ENCODE data around the gene DYSF.

The DYSF gene

GRCh38 chr2:71607151-71607889 lies 154.0 kb downstream of the DYSF start:
- no peak for DNase-seq

GRCh38 chr2:71608034-71608433 lies 154.7 kb downstream of the DYSF start:
- no peak for DNase-seq

DNA sequence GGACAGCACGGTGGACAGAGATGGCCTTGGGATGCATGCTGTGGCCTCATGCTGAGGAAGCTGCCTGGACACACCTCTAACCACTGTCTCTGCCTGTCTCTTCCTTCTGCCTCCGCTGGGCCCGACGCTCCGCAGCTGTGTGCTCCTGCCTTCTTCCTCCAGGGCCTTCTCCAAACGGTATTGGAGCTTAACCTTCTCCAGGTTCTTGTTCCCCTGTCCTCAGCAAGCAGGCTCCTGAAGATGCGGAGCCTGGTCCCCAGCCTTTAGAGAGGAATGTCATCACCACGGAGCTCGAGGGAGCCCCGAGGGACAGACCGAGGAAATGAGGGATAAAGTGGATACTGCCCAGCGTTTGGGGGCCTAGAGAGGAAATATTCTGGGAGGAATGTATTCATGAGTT lies 155.1 kb downstream of the DYSF start:
- no peak for DNase-seq

GRCh38 chr2:71609029-71609428 lies 155.7 kb downstream of the DYSF start:
- DNase-seq: no peak

- DNase-seq: no peak
Measured at GRCh38 chr2:71609441-71609840, 156.1 kb downstream of the DYSF start.

GRCh38 chr2:71609958-71610357 lies 156.6 kb downstream of the DYSF start:
- no peak for DNase-seq

- DNase-seq: no peak
Measured at GRCh38 chr2:71610671-71611070, 157.3 kb downstream of the DYSF start.

- no peak for DNase-seq
Measured at GRCh38 chr2:71611247-71611646, 157.9 kb downstream of the DYSF start.

DNA sequence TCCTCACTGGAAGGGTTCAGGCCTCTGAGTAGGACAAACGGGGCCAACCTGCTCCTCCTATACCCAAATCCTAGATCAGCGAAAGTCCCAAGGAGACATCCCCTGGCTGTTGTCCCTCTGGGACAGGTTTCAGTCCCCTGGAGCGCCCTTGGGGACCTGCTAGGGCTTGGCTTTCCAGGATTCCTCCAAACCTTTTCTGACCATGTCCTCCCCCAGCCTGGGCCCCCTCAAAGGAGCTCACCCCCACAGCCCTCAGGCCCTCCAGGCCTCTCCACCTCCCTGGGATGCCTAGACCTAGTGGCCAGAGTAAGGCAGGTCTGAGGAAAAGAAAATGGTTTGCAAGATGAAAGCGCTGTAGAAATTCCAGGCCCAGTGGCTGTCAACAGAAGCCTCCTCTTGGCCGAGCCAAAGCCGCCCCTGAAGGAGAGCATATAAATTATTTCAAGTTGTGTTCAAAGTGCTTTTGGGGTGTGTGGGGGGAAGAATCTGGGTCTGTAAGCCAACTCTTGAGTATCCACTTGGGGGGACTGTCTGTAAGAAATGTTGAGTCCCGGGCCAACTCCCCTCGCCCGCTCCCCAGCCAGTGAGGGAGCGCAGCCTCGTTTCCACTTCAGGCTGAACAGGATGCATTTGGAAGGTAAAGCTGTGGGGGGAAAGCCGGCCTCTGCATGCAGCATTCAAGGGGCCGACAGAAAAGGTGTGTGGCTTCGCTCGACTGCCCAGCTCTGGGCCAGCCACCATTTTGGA lies 158.6 kb downstream of the DYSF start:
- no peak for DNase-seq

GRCh38 chr2:71612581-71613402 lies 159.4 kb downstream of the DYSF start:
- no peak for DNase-seq

GRCh38 chr2:71613403-71613952 lies 160.1 kb downstream of the DYSF start:
- no peak for DNase-seq

DNA sequence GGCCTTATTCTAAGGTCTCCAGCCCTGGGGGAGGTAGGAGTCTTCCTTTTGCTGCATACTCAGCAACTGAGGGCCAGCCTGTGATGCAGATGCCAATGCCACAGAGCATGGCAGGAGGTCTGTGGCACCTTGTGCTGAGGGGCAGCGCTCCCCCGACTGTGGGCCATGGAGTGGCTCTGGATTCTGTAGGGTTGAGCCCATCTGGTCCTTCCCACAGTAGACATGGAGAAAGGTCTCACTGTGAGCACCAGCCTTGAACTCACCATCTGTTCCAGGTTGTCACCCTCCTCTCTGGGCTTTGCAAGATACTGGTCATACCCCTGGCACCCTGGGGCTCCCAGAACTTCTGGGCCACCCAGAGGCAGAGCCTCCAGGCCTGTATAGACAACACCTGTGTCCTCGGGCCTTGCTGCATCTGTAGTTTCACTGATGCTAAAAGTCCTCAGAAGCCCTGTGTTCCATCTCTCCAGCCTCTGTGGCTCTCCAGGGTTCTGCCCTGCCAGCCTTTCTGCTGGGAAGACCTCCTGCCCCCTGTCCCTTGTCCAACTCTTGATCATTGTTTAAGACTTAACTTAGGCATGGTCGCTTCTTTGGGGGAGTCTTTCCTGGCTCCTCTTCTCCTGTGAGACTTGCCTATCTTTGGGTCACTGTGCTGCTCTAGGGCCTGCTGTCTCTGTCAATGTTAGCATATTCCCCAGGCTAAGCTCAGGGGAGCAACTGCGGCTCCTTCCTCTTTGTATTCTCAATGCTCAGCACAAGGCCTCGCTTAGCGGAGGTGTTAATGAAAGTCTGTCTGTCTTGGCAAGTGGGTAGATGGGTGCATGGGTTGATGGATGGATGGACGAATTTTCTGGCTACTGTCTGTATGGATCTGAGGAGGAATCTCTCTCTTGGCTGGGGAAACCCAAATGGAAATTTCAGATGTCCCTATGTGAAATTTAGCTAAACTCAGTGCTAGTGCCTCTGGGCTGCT lies 160.9 kb downstream of the DYSF start:
- DNase-seq: no peak

- DNase-seq: no peak
Measured at GRCh38 chr2:71614976-71615766, 161.8 kb downstream of the DYSF start.

DNA sequence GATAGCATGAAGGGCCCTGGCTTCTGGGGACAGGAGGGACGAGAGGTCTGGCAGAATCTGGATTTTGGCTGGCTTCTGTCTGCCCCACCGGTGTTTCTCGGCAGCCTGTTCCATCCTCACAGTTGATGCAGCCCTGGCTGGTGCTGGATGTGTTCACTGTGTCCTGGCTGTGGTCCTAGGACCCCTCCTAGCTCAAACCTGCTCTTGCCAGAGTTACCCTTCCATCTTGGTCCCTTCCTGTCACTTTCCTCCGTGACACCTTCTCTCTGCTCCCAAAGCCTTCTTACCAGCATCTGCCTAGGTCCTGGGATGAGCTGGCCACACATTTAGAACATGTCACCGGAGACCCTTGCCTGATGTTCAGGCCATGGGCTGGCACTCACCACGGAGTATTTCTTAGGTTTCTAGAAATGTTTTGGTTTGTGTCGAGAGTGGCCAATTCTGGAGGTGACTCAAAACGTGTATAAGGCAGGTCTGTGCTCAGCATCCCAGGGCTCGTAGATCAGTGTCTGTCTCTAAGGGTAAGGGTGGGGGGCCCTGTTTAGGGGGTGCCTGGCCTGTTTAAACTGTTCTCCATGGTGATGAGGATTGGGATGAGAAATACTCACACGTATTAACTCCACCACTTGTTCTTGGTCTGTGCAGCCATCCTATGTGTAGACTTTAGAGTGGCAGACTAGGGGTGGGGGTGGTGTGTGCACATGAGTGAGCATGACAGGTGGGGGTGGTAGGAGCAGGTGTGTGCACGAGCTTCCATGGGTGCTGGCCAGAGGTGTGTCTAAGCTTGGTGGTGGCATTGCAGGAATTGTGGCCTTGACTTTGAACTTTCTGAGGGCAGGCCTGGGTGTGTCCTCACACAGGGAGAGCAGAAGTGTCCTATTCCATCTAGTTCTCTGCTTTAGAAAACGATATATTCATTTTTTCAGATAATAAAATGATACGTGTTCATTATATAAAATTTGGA lies 162.7 kb downstream of the DYSF start:
- no peak for DNase-seq

GRCh38 chr2:71617266-71617665 lies 163.9 kb downstream of the DYSF start:
- no peak for DNase-seq

DNA sequence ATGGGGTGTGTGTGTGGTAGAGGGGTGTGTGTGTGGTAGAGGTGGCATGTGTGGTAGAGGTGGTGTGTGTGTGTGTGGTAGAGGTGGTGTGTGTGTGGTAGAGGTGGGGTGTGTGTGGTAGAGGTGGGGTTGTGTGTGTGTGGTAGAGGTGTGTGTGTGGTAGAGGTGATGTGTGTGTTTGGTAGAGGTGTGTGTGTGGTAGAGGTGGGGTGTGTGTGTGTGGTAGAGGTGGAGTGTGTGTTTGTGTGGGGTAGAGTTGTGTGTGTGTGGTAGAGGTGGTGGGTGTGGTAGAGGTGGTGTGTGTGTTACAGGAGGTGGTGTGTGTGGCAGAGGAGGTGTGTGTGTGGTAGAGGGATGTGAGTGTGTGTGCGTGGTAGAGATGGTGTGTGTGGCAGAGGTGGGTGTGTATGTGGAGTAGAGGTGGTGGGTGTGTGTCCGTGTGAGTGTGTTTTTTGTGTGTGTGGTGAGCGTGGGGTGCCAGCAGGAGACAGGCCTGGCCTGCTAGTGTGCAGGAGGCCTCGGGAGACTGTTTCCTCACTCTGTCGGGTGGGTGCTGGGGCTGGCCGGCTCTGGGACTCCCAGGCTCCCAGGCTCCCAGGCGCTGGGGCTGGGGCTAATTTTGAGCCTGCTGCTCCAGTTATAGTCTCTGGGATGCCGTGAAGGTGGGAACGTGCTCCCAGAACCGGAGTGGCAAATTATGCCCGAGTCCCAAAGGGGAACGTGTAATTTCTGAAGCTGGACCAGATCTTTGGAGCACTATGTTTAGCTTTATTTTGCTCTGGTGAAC lies 165.2 kb downstream of the DYSF start:
- DNase-seq: no peak

- DNase-seq: no peak
Measured at GRCh38 chr2:71619230-71619741, 165.9 kb downstream of the DYSF start.

GRCh38 chr2:71620116-71620515 lies 166.8 kb downstream of the DYSF start:
- no peak for DNase-seq

GRCh38 chr2:71620851-71621251 lies 167.5 kb downstream of the DYSF start:
- DNase-seq: no peak
